NCI-H748 (cell line): Measurements from ENCODE around the gene KAZN.
"Not testable (repeated sequence)": the region's sequence is repeated elsewhere in the genome, so short reads cannot be mapped to it uniquely, and the experiment has no call there.

Experiments used
- DNase-seq: peaks from one replicate; lab custom pipeline; 2025; ENCODE audit not compliant: unreplicated experiment; lab: John Stamatoyannopoulos, UW

Gene KAZN

GRCh38 chr1:14963791-14964710 lies 365.6 kb downstream of the KAZN start:
- not testable (repeated sequence) for DNase-seq

GRCh38 chr1:14964711-14965055 lies 366.2 kb downstream of the KAZN start:
- no peak for DNase-seq

- DNase-seq = no peak
Observed at GRCh38 chr1:14968251-14968851, 369.9 kb downstream of the KAZN start.

GRCh38 chr1:14969006-14969405 lies 370.5 kb downstream of the KAZN start:
- no peak for DNase-seq

GRCh38 chr1:14970115-14970798 lies 371.8 kb downstream of the KAZN start:
- DNase-seq = no peak

- no peak for DNase-seq
Observed at GRCh38 chr1:14970799-14971141, 372.3 kb downstream of the KAZN start.

GRCh38 chr1:14971221-14971620 lies 372.7 kb downstream of the KAZN start:
- no peak for DNase-seq

- DNase-seq = no peak
Observed at GRCh38 chr1:14972107-14972506, 373.6 kb downstream of the KAZN start.

GRCh38 chr1:14973773-14974172 lies 375.3 kb downstream of the KAZN start:
- no peak for DNase-seq

GRCh38 chr1:14974361-14974760 lies 375.9 kb downstream of the KAZN start:
- DNase-seq = no peak

GRCh38 chr1:14975119-14975518 lies 376.6 kb downstream of the KAZN start:
- DNase-seq = no peak

- DNase-seq = no peak
Observed at GRCh38 chr1:14976256-14976655, 377.8 kb downstream of the KAZN start.

- no peak for DNase-seq
Observed at GRCh38 chr1:14977338-14977931, 378.9 kb downstream of the KAZN start.

- no peak for DNase-seq
Observed at GRCh38 chr1:14980621-14981218, 382.2 kb downstream of the KAZN start.

GRCh38 chr1:14982029-14982428 lies 383.5 kb downstream of the KAZN start:
- no peak for DNase-seq

GRCh38 chr1:14983277-14983676 lies 384.8 kb downstream of the KAZN start:
- DNase-seq = no peak

GRCh38 chr1:14986168-14986567 lies 387.7 kb downstream of the KAZN start:
- no peak for DNase-seq

- DNase-seq = no peak
Observed at GRCh38 chr1:14987829-14988603, 389.5 kb downstream of the KAZN start.

- DNase-seq = no peak
Observed at GRCh38 chr1:14988636-14989035, 390.2 kb downstream of the KAZN start.

- no peak for DNase-seq
Observed at GRCh38 chr1:14989931-14990728, 391.6 kb downstream of the KAZN start.
